Ovary (tissue), 3 donors: ENCODE data around the gene SUN1.

Source experiments
- EP300 ChIP-seq: sonication (generic); formaldehyde crosslinking; IDR thresholded peaks from one replicate; pipeline ENCODE4 v1.6.1; 2017; ENCODE audit warnings: antibody characterized with exemption
- POLR2A ChIP-seq: fragments of 450-650 bp; IDR thresholded peaks from one replicate; pipeline ENCODE4 v1.6.1; 2017; ENCODE audit warnings: antibody characterized with exemption, mild to moderate bottlenecking, moderate library complexity
- TF ChIP-seq, protein P1 (sequence below), 3 donors: fragments of 450-650 bp in 2 of 3; fragments of 200-600 bp in 1 of 3; IDR thresholded peaks; one replicate each; pipeline versions ENCODE4 v1.5.1 to v1.8.0; 2016 to 2022; ENCODE audit warnings: antibody characterized with exemption in 3 of 3, mild to moderate bottlenecking in 1 of 3
- donor health status: DM: no; HTN: no; CAD: no.

GRCh38 chr7:923108-924041 lies 91.1 kb downstream of the SUN1 start:
- no peak for TF ChIP-seq EP300
- TF ChIP-seq, protein P1, sequence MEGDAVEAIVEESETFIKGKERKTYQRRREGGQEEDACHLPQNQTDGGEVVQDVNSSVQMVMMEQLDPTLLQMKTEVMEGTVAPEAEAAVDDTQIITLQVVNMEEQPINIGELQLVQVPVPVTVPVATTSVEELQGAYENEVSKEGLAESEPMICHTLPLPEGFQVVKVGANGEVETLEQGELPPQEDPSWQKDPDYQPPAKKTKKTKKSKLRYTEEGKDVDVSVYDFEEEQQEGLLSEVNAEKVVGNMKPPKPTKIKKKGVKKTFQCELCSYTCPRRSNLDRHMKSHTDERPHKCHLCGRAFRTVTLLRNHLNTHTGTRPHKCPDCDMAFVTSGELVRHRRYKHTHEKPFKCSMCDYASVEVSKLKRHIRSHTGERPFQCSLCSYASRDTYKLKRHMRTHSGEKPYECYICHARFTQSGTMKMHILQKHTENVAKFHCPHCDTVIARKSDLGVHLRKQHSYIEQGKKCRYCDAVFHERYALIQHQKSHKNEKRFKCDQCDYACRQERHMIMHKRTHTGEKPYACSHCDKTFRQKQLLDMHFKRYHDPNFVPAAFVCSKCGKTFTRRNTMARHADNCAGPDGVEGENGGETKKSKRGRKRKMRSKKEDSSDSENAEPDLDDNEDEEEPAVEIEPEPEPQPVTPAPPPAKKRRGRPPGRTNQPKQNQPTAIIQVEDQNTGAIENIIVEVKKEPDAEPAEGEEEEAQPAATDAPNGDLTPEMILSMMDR (IDR thresholded peaks at IDR 0.05): no peak
- TF ChIP-seq POLR2A: no peak
